K562 (cell line): ENCODE results near the gene TMPRSS9. TPM values are rescaled to one million over a fixed set of nuclear protein-coding genes. Genes with fewer than 3 reads are reported as not detected.

Source experiments
- CBFA2T2 ChIP-seq: fragments of 450-650 bp; conservative IDR thresholded peaks from 2 replicates; pipeline ENCODE4 v1.6.1; 2017; ENCODE audit warnings: mild to moderate bottlenecking
- CBX5 ChIP-seq: IDR thresholded peaks from 2 replicates; pipeline ENCODE4 v1.6.1; 2014; ENCODE audit warnings: low read depth, borderline replicate concordance
- CEBPG ChIP-seq, 3 experiments: fragments of 200-800 bp in 1 of 3; sonication (Bioruptor generic) in 1 of 3; sonication (generic) in 1 of 3; formaldehyde crosslinking in 1 of 3; IDR thresholded peaks in 2 of 3; conservative IDR thresholded peaks in 1 of 3; 2 replicates each; pipeline versions ENCODE4 v1.6.1 to v1.8.0; 2016 to 2022; ENCODE audit warnings: missing compliant biosample characterization in 2 of 3, missing genetic modification characterization in 2 of 3, mild to moderate bottlenecking in 1 of 3, missing genetic modification reagents in 1 of 3
- E2F6 ChIP-seq, 2 experiments: IDR thresholded peaks; 2 replicates each; pipeline ENCODE4 v1.6.1; 2011; ENCODE audit warnings: borderline replicate concordance in 1 of 2, control low read depth in 1 of 2, low read depth in 1 of 2, low read length in 1 of 2, mild to moderate bottlenecking in 1 of 2, mixed read lengths in 1 of 2, moderate library complexity in 1 of 2; ENCODE audit not compliant: insufficient read depth in 1 of 2, insufficient read length in 1 of 2, poor library complexity in 1 of 2, severe bottlenecking in 1 of 2; ENCODE audit errors: extremely low read depth in 1 of 2
- EP400 ChIP-seq: fragments of 450-650 bp; IDR thresholded peaks from 2 replicates; pipeline ENCODE4 v1.6.1; 2017; ENCODE audit warnings: antibody characterized with exemption, mild to moderate bottlenecking, moderate library complexity
- ETV1 ChIP-seq: fragments of 450-650 bp; conservative IDR thresholded peaks from 2 replicates; pipeline ENCODE4 v1.6.1; 2016; ENCODE audit warnings: missing genetic modification characterization, control low read depth, low read depth, missing compliant biosample characterization
- EZH2 ChIP-seq: IDR thresholded peaks from 2 replicates; pipeline ENCODE4 v1.6.1; 2012; ENCODE audit warnings: low read depth, mild to moderate bottlenecking, inconsistent platforms, low read length, borderline replicate concordance
- HCFC1 ChIP-seq: IDR thresholded peaks from 2 replicates; pipeline ENCODE4 v1.6.1; 2012; ENCODE audit warnings: low read depth, low read length, improper control_type of control experiment
- MEF2A ChIP-seq: IDR thresholded peaks from 2 replicates; pipeline ENCODE4 v1.6.1; 2011; ENCODE audit warnings: low read depth, mild to moderate bottlenecking, low read length, moderate library complexity; ENCODE audit not compliant: control insufficient read depth
- NONO ChIP-seq, 2 experiments: fragments of 200-400 bp in 1 of 2; fragments of 450-650 bp in 1 of 2; formaldehyde crosslinking in 1 of 2; IDR thresholded peaks; 2 replicates each; pipeline ENCODE4 v1.6.1; 2017; ENCODE audit warnings: low read depth in 2 of 2, mild to moderate bottlenecking in 2 of 2, moderate library complexity in 2 of 2, low read length in 1 of 2
- NRF1 ChIP-seq, 2 experiments: fragments of 450-650 bp; IDR thresholded peaks in 1 of 2; conservative IDR thresholded peaks in 1 of 2; 2 replicates each; pipeline ENCODE4 v1.6.1; 2014; ENCODE audit warnings: mild to moderate bottlenecking in 2 of 2
- NUFIP1 ChIP-seq: fragments of 450-650 bp; IDR thresholded peaks from 2 replicates; pipeline ENCODE4 v1.6.1; 2018; ENCODE audit not compliant: partially characterized antibody
- PBX2 ChIP-seq, 2 experiments: IDR thresholded peaks in 1 of 2; conservative IDR thresholded peaks in 1 of 2; 2 replicates each; pipeline ENCODE4 v1.6.1; 2016; ENCODE audit warnings: low read depth in 2 of 2, mild to moderate bottlenecking in 1 of 2, missing compliant biosample characterization in 1 of 2, missing genetic modification characterization in 1 of 2, moderate library complexity in 1 of 2
- PHB2 ChIP-seq: fragments of 450-650 bp; IDR thresholded peaks from 2 replicates; pipeline ENCODE4 v1.6.1; 2017; ENCODE audit warnings: low read depth
- PHF21A ChIP-seq: fragments of 450-650 bp; IDR thresholded peaks from 2 replicates; pipeline ENCODE4 v1.6.1; 2017; ENCODE audit warnings: low read depth, borderline replicate concordance
- ZBTB2 ChIP-seq: fragments of 450-650 bp; IDR thresholded peaks from 2 replicates; pipeline ENCODE4 v1.6.1; 2016; ENCODE audit warnings: antibody characterized with exemption
- ZNF146 ChIP-seq: IDR thresholded peaks from one replicate; pipeline ENCODE4 v1.6.1; 2018; ENCODE audit warnings: missing compliant biosample characterization; ENCODE audit not compliant: unreplicated experiment
- ZNF197 ChIP-seq: fragments of 200-800 bp; sonication (Bioruptor generic); IDR thresholded peaks from 2 replicates; pipeline ENCODE4 v1.6.1; 2016; ENCODE audit warnings: low read depth, missing genetic modification characterization, missing compliant biosample characterization
- ZNF395 ChIP-seq: fragments of 200-800 bp; sonication (Bioruptor generic); IDR thresholded peaks from 2 replicates; pipeline ENCODE4 v1.6.1; 2017; ENCODE audit warnings: missing genetic modification characterization, missing compliant biosample characterization
- polyA plus RNA-seq, 8 experiments: library from polyadenylated mRNA; depleted of rRNA in 4 of 8; stranded (reverse) in 5 of 8; unstranded in 3 of 8; fragments of >200 nt; fragmentation: Nextera tagmentation in 2 of 8; fragmentation: Illumina TruSeq in 1 of 8; extraction: Ambion mirVana in 2 of 8; extraction: Trizol in 1 of 8; gene quantifications; 2 replicates each; pipeline versions ENCODE4 v1.2.1 to v1.2.3, GENCODE V29; 2011 to 2014; ENCODE audit warnings: inconsistent platforms in 1 of 8, missing spikeins in 1 of 8
- total RNA-seq, 7 experiments: library from RNA; depleted of rRNA in 6 of 7; stranded (reverse); fragments of >200 nt in 6 of 7; fragmentation: Illumina TruSeq in 2 of 7; extraction: Trizol in 2 of 7; gene quantifications; 2 replicates each; pipeline versions ENCODE4 v1.2.1 to v1.2.3, GENCODE V29; 2011 to 2021; ENCODE audit warnings: low replicate concordance in 1 of 7

Gene TMPRSS9
- total and polyA plus RNA-seq, 9 of the 15 experiments (the other 6 are each of a cell fraction or from before 2014, with no cell fraction given), result 0.01 to 0.03 TPM; not detected in 7

GRCh38 chr19:2345794-2346663, 14.0 kb upstream of the TMPRSS9 start (continued):
- peak; percentile 85 for TF ChIP-seq CBFA2T2
- TF ChIP-seq PHB2, result peak; percentile 74; the same call in 1 of the 2 replicates
- TF ChIP-seq HCFC1, result no peak
- TF ChIP-seq CBX5, result no peak
- TF ChIP-seq NUFIP1, result no peak
- no peak for TF ChIP-seq ZNF395 (CRISPR knock-in tag)
- peak; percentile 26 to 30 for TF ChIP-seq E2F6 (IDR thresholded peaks at IDR 0.05; ENCODE audit: borderline replicate concordance in 1 of 2, extremely low read depth in 1 of 2, insufficient read depth in 1 of 2, insufficient read length in 1 of 2, low read depth in 1 of 2, low read length in 1 of 2, poor library complexity in 1 of 2, severe bottlenecking in 1 of 2)
- TF ChIP-seq NONO (IDR thresholded peaks at IDR 0.05; ENCODE audit: low read depth in 2 of 2, low read length in 1 of 2), result no peak
- no peak for TF ChIP-seq EZH2
- no peak for TF ChIP-seq PBX2 (CRISPR knock-in tag; IDR thresholded peaks at IDR 0.05; ENCODE audit: low read depth)
- TF ChIP-seq PBX2 (tag; conservative IDR thresholded peaks at IDR 0.05; ENCODE audit: low read depth), result no peak
- TF ChIP-seq ZNF146 (CRISPR knock-in tag), result no peak
- no peak for TF ChIP-seq ETV1 (tag)
- TF ChIP-seq ZNF197 (CRISPR knock-in tag), result no peak
- TF ChIP-seq PHF21A, result no peak
- TF ChIP-seq NRF1 (conservative IDR thresholded peaks at IDR 0.05 in 1 of 2, IDR thresholded peaks at IDR 0.05 in 1 of 2), result no peak
- TF ChIP-seq ZBTB2, result peak; percentile 85
- no peak for TF ChIP-seq MEF2A
- TF ChIP-seq EP400, result peak; percentile 75
- no peak for TF ChIP-seq CEBPG (CRISPR knock-in tag; IDR thresholded peaks at IDR 0.05)
- TF ChIP-seq CEBPG (tag; conservative IDR thresholded peaks at IDR 0.05 in 1 of 2, IDR thresholded peaks at IDR 0.05 in 1 of 2), result no peak
